Aorta (tissue), 5 donors: ENCODE results near the gene PACRG. TPM values are rescaled to one million over a fixed set of nuclear protein-coding genes. Genes with fewer than 3 reads are reported as not detected.

Experiments used
- ATAC-seq: fragments of 200-7000 bp; cut with Tn5 transposase; one replicate; pipeline ENCODE4 v1.9.1; 2022; ENCODE audit warnings: moderate library complexity; ENCODE audit not compliant: low FRiP score
- DNase-seq, 2 donors: peaks; one replicate each; pipeline ENCODE4 v3.0.0-alpha.2; 2020
- H3K27ac ChIP-seq, 2 donors: one replicate each; pipeline ENCODE4 v1.5.1; 2013; ENCODE audit warnings: low read length in 2 of 2, mild to moderate bottlenecking in 2 of 2, moderate library complexity in 2 of 2, control low read depth in 1 of 2, inconsistent platforms in 1 of 2, low read depth in 1 of 2
- H3K27me3 ChIP-seq, 2 donors: one replicate each; pipeline ENCODE4 v1.6.1; 2013; ENCODE audit warnings: control low read depth in 1 of 2, low read length in 1 of 2, mild to moderate bottlenecking in 1 of 2, moderate library complexity in 1 of 2; ENCODE audit not compliant: insufficient read depth in 2 of 2, control insufficient read depth in 1 of 2
- H3K36me3 ChIP-seq, 2 donors: one replicate each; pipeline ENCODE4 v1.6.1; 2013; ENCODE audit warnings: control low read depth in 1 of 2, low read length in 1 of 2, mild to moderate bottlenecking in 1 of 2; ENCODE audit not compliant: insufficient read depth in 2 of 2, control insufficient read depth in 1 of 2
- H3K4me1 ChIP-seq, 2 donors: one replicate each; pipeline ENCODE4 v1.6.1; 2013; ENCODE audit warnings: low read length in 2 of 2, control low read depth in 1 of 2, mild to moderate bottlenecking in 1 of 2, moderate library complexity in 1 of 2; ENCODE audit not compliant: insufficient read depth in 2 of 2, control insufficient read depth in 1 of 2
- H3K4me3 ChIP-seq, 2 donors: one replicate each; pipeline ENCODE4 v1.5.1; 2013; ENCODE audit warnings: low read length in 2 of 2, control low read depth in 1 of 2, mild to moderate bottlenecking in 1 of 2
- H3K9me3 ChIP-seq: one replicate; pipeline ENCODE4 v1.6.1; 2013; ENCODE audit warnings: mild to moderate bottlenecking, low read length; ENCODE audit not compliant: control insufficient read depth
- WGBS, 2 donors: extraction: QIAGEN DNeasy Blood & Tissue Kit; methylation state at CpG; one replicate each; pipeline ENCODE4 v1.1.7; 2013; 5-methylcytosine and 5-hydroxymethylcytosine counted together
- intact Hi-C, 2 donors: fragments of 100-400 bp; cut with DNase I; formaldehyde crosslinking; loops; one replicate each; pipeline versions ENCODE4 v1.14.2 to v1.15.0; 2022
- polyA plus RNA-seq, 2 donors: library from polyadenylated mRNA; stranded (reverse); fragments of 200-250 nt; gene quantifications; one replicate each; pipeline ENCODE4 v1.2.3, GENCODE V29; 2013
- total RNA-seq, 2 donors: library from RNA; stranded (reverse); fragmentation: NEBNext Ultra II Directional; extraction: Animal tissue kit (Norgen Biotek cat#: 25700); gene quantifications; one replicate each; pipeline ENCODE4 v1.2.1, GENCODE V29; 2021
- donor health status: healthy with polysubstance abuse.
- donor health status: Bipolar disorder and iron deficiency.
- donor health status: DM: no; HTN: no; CAD: no.
- donor health status: DM: no; HTN: no; CAD: no.
- donor health status: DM: yes; HTN: yes; CAD: no.

Gene PACRG
- total and polyA plus RNA-seq, 4 donors, result 0.26 to 2.7 (median 0.54) TPM; not detected in 1

GRCh38 chr6:163176097-163176496 is 448.3 kb downstream of the PACRG start:
- H3K27ac ChIP-seq, result no peak overlapping the region
- H3K9me3 ChIP-seq, result no peaks in the 10 kb centered on the region
- H3K27me3 ChIP-seq, result no peaks in the 10 kb centered on the region
- ATAC-seq (no peak), DNase-seq (no peak)
- intact Hi-C loops, result no loop called here
- no peaks in the 10 kb centered on the region for H3K4me1 ChIP-seq
- no peak overlapping the region for H3K4me3 ChIP-seq
- WGBS, 2 donors, result 76 to 91% methylated on average over 3 of the region's 3 CpGs
- H3K36me3 ChIP-seq, result no peaks in the 10 kb centered on the region

GRCh38 chr6:163177007-163177406 is 449.2 kb downstream of the PACRG start:
- intact Hi-C loops, result no loop called here
- Histone ChIP-seq H3K9me3 (no peaks in the 10 kb centered on the region), H3K27ac (no peak overlapping the region), H3K27me3 (no peaks in the 10 kb centered on the region), H3K36me3 (no peaks in the 10 kb centered on the region), H3K4me3 (no peak overlapping the region), H3K4me1 (no peaks in the 10 kb centered on the region)
- ATAC-seq (no peak), DNase-seq (no peak)
- 82 to 89% methylated on average over 4 of the region's 4 CpGs for WGBS, 2 donors

- no peak overlapping the region for H3K4me3 ChIP-seq
- ATAC-seq (no peak), DNase-seq (no peak)
- H3K9me3 ChIP-seq, result no peaks in the 10 kb centered on the region
- H3K4me1 ChIP-seq, result no peaks in the 10 kb centered on the region
- no peak overlapping the region for H3K27ac ChIP-seq
- no peaks in the 10 kb centered on the region for H3K27me3 ChIP-seq
- H3K36me3 ChIP-seq, result no peaks in the 10 kb centered on the region
- 71 to 77% methylated on average over 11 of the region's 11 CpGs for WGBS, 2 donors
- intact Hi-C loops, result no loop called here
Measured at GRCh38 chr6:163177892-163178420, 450.2 kb downstream of the PACRG start.

- H3K4me3 ChIP-seq, result no peak overlapping the region
- no peak for ATAC-seq
- H3K27me3 ChIP-seq, result no peaks in the 10 kb centered on the region
- H3K27ac ChIP-seq, result no peak overlapping the region
- intact Hi-C loops, result no loop called here
- H3K9me3 ChIP-seq, result no peaks in the 10 kb centered on the region
- H3K4me1 ChIP-seq, result no peaks in the 10 kb centered on the region
- WGBS, 2 donors, result 80 to 86% methylated on average over 9 of the region's 9 CpGs
- DNase-seq, result no peak
- no peaks in the 10 kb centered on the region for H3K36me3 ChIP-seq
Measured at GRCh38 chr6:163179061-163179460, 451.3 kb downstream of the PACRG start.

GRCh38 chr6:163179721-163180120 is 451.9 kb downstream of the PACRG start:
- WGBS, 2 donors, result 92 to 96% methylated on average over 7 of the region's 7 CpGs
- intact Hi-C loops, result loop anchor here in 1 of 2 donors (5.0 to 10.0 kb wide), 2 partner anchors 235 to 778 kb away; partner anchors contain the start of gene QKI
- ATAC-seq (no peak), DNase-seq (no peak)
- Histone ChIP-seq H3K9me3 (no peaks in the 10 kb centered on the region), H3K36me3 (no peaks in the 10 kb centered on the region), H3K4me1 (no peaks in the 10 kb centered on the region), H3K4me3 (no peak overlapping the region), H3K27me3 (no peaks in the 10 kb centered on the region), H3K27ac (no peak overlapping the region)

- Histone ChIP-seq H3K27ac (no peak overlapping the region), H3K4me1 (no peaks in the 10 kb centered on the region), H3K9me3 (no peaks in the 10 kb centered on the region), H3K27me3 (no peaks in the 10 kb centered on the region), H3K4me3 (no peak overlapping the region), H3K36me3 (no peaks in the 10 kb centered on the region)
- DNase-seq (peak in 1 of 2 donors; percentile 82), ATAC-seq (peak; percentile 64)
- intact Hi-C loops, result loop anchor here in 1 of 2 donors (5.0 to 10.0 kb wide), 2 partner anchors 234 to 776 kb away; partner anchors contain the start of gene QKI
- 42% methylated on average over 17 of the region's 17 CpGs for WGBS, 2 donors
Measured at GRCh38 chr6:163180874-163181541, 453.2 kb downstream of the PACRG start.

GRCh38 chr6:163181666-163182180 is 453.9 kb downstream of the PACRG start:
- H3K9me3 ChIP-seq, result no peaks in the 10 kb centered on the region
- no peak overlapping the region for H3K27ac ChIP-seq
- 80 to 89% methylated on average over 16 of the region's 16 CpGs for WGBS, 2 donors
- no peaks in the 10 kb centered on the region for H3K36me3 ChIP-seq
- no peaks in the 10 kb centered on the region for H3K27me3 ChIP-seq
- intact Hi-C loops, result loop anchor here in 1 of 2 donors (5.0 to 10.0 kb wide), 2 partner anchors 233 to 776 kb away; partner anchors contain the start of gene QKI
- H3K4me1 ChIP-seq, result no peaks in the 10 kb centered on the region
- DNase-seq (no peak), ATAC-seq (no peak)
- no peak overlapping the region for H3K4me3 ChIP-seq

GRCh38 chr6:163182696-163183095 is 454.9 kb downstream of the PACRG start:
- intact Hi-C loops, result loop anchor here in 1 of 2 donors (5.0 to 10.0 kb wide), 2 partner anchors 232 to 775 kb away; partner anchors contain the start of gene QKI
- WGBS, 2 donors, result 92 to 93% methylated on average over 7 of the region's 7 CpGs
- ATAC-seq, result no peak
- Histone ChIP-seq H3K36me3 (no peaks in the 10 kb centered on the region), H3K27ac (no peak overlapping the region), H3K4me3 (no peak overlapping the region), H3K4me1 (no peaks in the 10 kb centered on the region), H3K9me3 (no peaks in the 10 kb centered on the region), H3K27me3 (no peaks in the 10 kb centered on the region)
- DNase-seq, result no peak

GRCh38 chr6:163183806-163184205 is 456.0 kb downstream of the PACRG start:
- Histone ChIP-seq H3K27ac (no peak overlapping the region), H3K4me1 (no peaks in the 10 kb centered on the region), H3K4me3 (no peak overlapping the region), H3K27me3 (no peaks in the 10 kb centered on the region), H3K9me3 (no peaks in the 10 kb centered on the region), H3K36me3 (no peaks in the 10 kb centered on the region)
- intact Hi-C loops, result loop anchor here in 1 of 2 donors (5.0 to 10.0 kb wide), 2 partner anchors 231 to 773 kb away; partner anchors contain the start of gene QKI
- no peak for ATAC-seq
- WGBS, 2 donors, result 26 to 27% methylated on average over 3 of the region's 3 CpGs
- no peak for DNase-seq
